K562 (cell line): ENCODE results near the gene ESRRB. TPM values are rescaled to one million over a fixed set of nuclear protein-coding genes. Genes with fewer than 3 reads are reported as not detected.

Experiments used
- ATAC-seq: fragments of 200-7000 bp; cut with Tn5 transposase; 3 replicates; pipeline ENCODE4 v1.9.1; 2020; ENCODE audit warnings: moderate library complexity
- BruUV-seq: library from RNA; stranded (reverse); fragments of 400-500 nt; replicated peaks from 2 replicates; lab custom pipeline; 2021; lab: Mats Ljungman, UMichigan
- CTCF ChIA-PET: fragments of 300-600 bp; formaldehyde crosslinking; extraction: SDS; loops from one replicate; lab custom pipeline; 2021; ENCODE audit warnings: low intra/inter-chr PET ratio; lab: Yijun Ruan, JAX
- POLR2A ChIA-PET: fragments of 300-600, 350-650 bp; sonication (Branson Sonifier 250); formaldehyde crosslinking; extraction: SDS; loops from one replicate; lab custom pipeline; 2021; ENCODE audit warnings: antibody characterized with exemption, inconsistent platforms; lab: Yijun Ruan, JAX
- DNase-seq, 4 experiments: peaks; one replicate each; pipeline versions ENCODE4 v3.0.0 to v3.0.0-alpha.2; 2011 to 2018; ENCODE audit warnings: low spot score in 3 of 4, mixed read lengths in 3 of 4; ENCODE audit errors: extremely low read depth in 1 of 4
- FAIRE-seq: peaks from 2 replicates; lab custom pipeline; 2011; peaks lifted over from hg19 to GRCh38; lab: Jason Lieb, UNC
- H2AFZ ChIP-seq: 2 replicates; pipeline ENCODE4 v1.6.0; 2011; ENCODE audit warnings: low read depth, low read length, control low read depth, inconsistent platforms
- H3K27ac ChIP-seq: fragments of 200-600 bp; 3 replicates; pipeline ENCODE4 v1.8.0; 2011; ENCODE audit warnings: low read depth, mild to moderate bottlenecking, control low read depth, inconsistent platforms, low read length, moderate library complexity, mixed read lengths; ENCODE audit errors: extremely low read depth
- H3K27me3 ChIP-seq, 2 experiments: fragments of 300-600 bp in 1 of 2; 2 replicates in 1 of 2; 3 replicates in 1 of 2; pipeline versions ENCODE4 v1.6.0 to v1.8.0; 2011; ENCODE audit warnings: inconsistent platforms in 2 of 2, low read length in 2 of 2, mild to moderate bottlenecking in 1 of 2, mixed read lengths in 1 of 2, moderate library complexity in 1 of 2; ENCODE audit not compliant: control insufficient read depth in 2 of 2, insufficient read depth in 2 of 2
- H3K36me3 ChIP-seq: fragments of 300-600 bp; 3 replicates; pipeline ENCODE4 v1.8.0; 2011; ENCODE audit warnings: mild to moderate bottlenecking, low read length, inconsistent platforms; ENCODE audit not compliant: control insufficient read depth, insufficient read depth
- H3K4me1 ChIP-seq, 2 experiments: fragments of 200-600 bp in 1 of 2; replicated peaks in 1 of 2; 2 replicates in 1 of 2; 3 replicates in 1 of 2; pipeline versions ENCODE4 v1.5.1 to v1.8.0; 2011; ENCODE audit warnings: inconsistent platforms in 2 of 2, low read length in 2 of 2, mild to moderate bottlenecking in 1 of 2, mixed read lengths in 1 of 2, moderate library complexity in 1 of 2; ENCODE audit not compliant: control insufficient read depth in 2 of 2, insufficient read depth in 2 of 2
- H3K4me2 ChIP-seq: 2 replicates; pipeline ENCODE4 v1.6.1; 2011; ENCODE audit warnings: low read length, control low read depth, inconsistent platforms, mixed read lengths; ENCODE audit not compliant: insufficient read depth
- H3K4me3 ChIP-seq: fragments of 200-600 bp; sonication (generic), shearing (Covaris generic); 2 replicates; pipeline ENCODE4 v1.5.1; 2016; ENCODE audit warnings: control low read depth, inconsistent platforms
- H3K79me2 ChIP-seq: fragments of 200-600 bp; 3 replicates; pipeline ENCODE4 v1.8.0; 2011; ENCODE audit warnings: low read length, inconsistent platforms; ENCODE audit not compliant: control insufficient read depth, insufficient read depth
- H3K9ac ChIP-seq, 2 experiments: 2 replicates each; pipeline versions ENCODE4 v1.6.0 to v1.6.1; 2011; ENCODE audit warnings: low read depth in 2 of 2, low read length in 2 of 2, control low read depth in 1 of 2, inconsistent platforms in 1 of 2, mild to moderate bottlenecking in 1 of 2, mixed read lengths in 1 of 2; ENCODE audit not compliant: insufficient read depth in 1 of 2
- H3K9me1 ChIP-seq: one replicate; pipeline ENCODE4 v1.6.0; 2011; ENCODE audit warnings: inconsistent platforms, mild to moderate bottlenecking, low read length, moderate library complexity; ENCODE audit not compliant: control insufficient read depth, insufficient read depth
- H3K9me3 ChIP-seq: replicated peaks from 2 replicates; pipeline ENCODE4 v1.5.1; 2011; ENCODE audit warnings: low read depth, low read length, inconsistent platforms; ENCODE audit not compliant: control insufficient read depth, insufficient read depth
- H4K20me1 ChIP-seq: replicated peaks from 2 replicates; pipeline ENCODE4 v1.6.1; 2011; ENCODE audit warnings: low read length, inconsistent platforms, mixed read lengths; ENCODE audit not compliant: control insufficient read depth, insufficient read depth
- BDP1 ChIP-seq: IDR thresholded peaks from 3 replicates; pipeline ENCODE4 v1.6.1; 2011; ENCODE audit not compliant: insufficient read length, insufficient read depth
- PHF20 ChIP-seq: fragments of 450-650 bp; IDR thresholded peaks from 2 replicates; pipeline ENCODE4 v1.6.1; 2018; ENCODE audit not compliant: partially characterized antibody
- SAFB2 ChIP-seq: fragments of 200-400 bp; formaldehyde crosslinking; IDR thresholded peaks from 2 replicates; pipeline ENCODE4 v1.6.1; 2018; ENCODE audit warnings: borderline replicate concordance, low read length, low read depth, moderate library complexity; ENCODE audit not compliant: severe bottlenecking
- ZNF165 ChIP-seq: fragments of 250-450 bp; sonication (Bioruptor Pico); IDR thresholded peaks from 2 replicates; pipeline ENCODE4 v1.4.0; 2020; ENCODE audit warnings: borderline replicate concordance
- ZNF644 ChIP-seq: fragments of 200-800 bp; sonication (Bioruptor generic); IDR thresholded peaks from 2 replicates; pipeline ENCODE4 v1.6.1; 2016; ENCODE audit warnings: low read depth, missing genetic modification characterization, missing compliant biosample characterization
- ZNF717 ChIP-seq: fragments of 250-450 bp; sonication (Bioruptor Pico); IDR thresholded peaks from 2 replicates; pipeline ENCODE4 v1.5.0; 2021
- WGBS: fragments of 100-300 bp; shearing (Covaris generic); methylation state at CpG from one replicate; pipeline ENCODE4 v1.1.6; 2016; ENCODE audit warnings: low coverage, mixed read lengths; ENCODE audit not compliant: insufficient coverage; ENCODE audit errors: missing lambda C conversion rate; 5-methylcytosine and 5-hydroxymethylcytosine counted together
- in situ Hi-C: fragments of 300-500 bp; cut with MboI; formaldehyde crosslinking; loops from 4 replicates; pipeline ENCODE4 v1.15.0; 2018; ENCODE audit warnings: inconsistent platforms, mixed read lengths
- intact Hi-C: fragments of 100-400 bp; cut with micrococcal nuclease; formaldehyde crosslinking; loops from 2 replicates; pipeline ENCODE4 v1.14.2; 2022
- polyA plus RNA-seq, 8 experiments: library from polyadenylated mRNA; depleted of rRNA in 4 of 8; stranded (reverse) in 5 of 8; unstranded in 3 of 8; fragments of >200 nt; fragmentation: Nextera tagmentation in 2 of 8; fragmentation: Illumina TruSeq in 1 of 8; extraction: Ambion mirVana in 2 of 8; extraction: Trizol in 1 of 8; gene quantifications; 2 replicates each; pipeline versions ENCODE4 v1.2.1 to v1.2.3, GENCODE V29; 2011 to 2014; ENCODE audit warnings: inconsistent platforms in 1 of 8, missing spikeins in 1 of 8
- total RNA-seq, 7 experiments: library from RNA; depleted of rRNA in 6 of 7; stranded (reverse); fragments of >200 nt in 6 of 7; fragmentation: Illumina TruSeq in 2 of 7; extraction: Trizol in 2 of 7; gene quantifications; 2 replicates each; pipeline versions ENCODE4 v1.2.1 to v1.2.3, GENCODE V29; 2011 to 2021; ENCODE audit warnings: low replicate concordance in 1 of 7
- TF ChIP-seq, protein P1 (sequence below): fragments of 450-650 bp; IDR thresholded peaks from 2 replicates; pipeline ENCODE4 v1.6.1; 2016; ENCODE audit warnings: low read depth
- TF ChIP-seq, protein P2 (sequence below): sonication (generic); formaldehyde crosslinking; IDR thresholded peaks from 2 replicates; pipeline ENCODE4 v1.8.0; 2023; ENCODE audit warnings: mild to moderate bottlenecking, missing genetic modification reagents
- TF ChIP-seq, protein P3 (sequence below): fragments of 250-450 bp; sonication (Bioruptor Pico); IDR thresholded peaks from 2 replicates; pipeline ENCODE4 v1.6.1; 2021; ENCODE audit warnings: mild to moderate bottlenecking
- TF ChIP-seq, protein P4 (sequence below): sonication (generic); formaldehyde crosslinking; IDR thresholded peaks from 2 replicates; pipeline ENCODE4 v1.9.0; 2022; ENCODE audit warnings: mild to moderate bottlenecking, missing genetic modification reagents

Gene ESRRB
- total and polyA plus RNA-seq, 9 of the 15 experiments (the other 6 are each of a cell fraction or from before 2014, with no cell fraction given): 3.2 to 24.7 (median 14.5) TPM

DNA sequence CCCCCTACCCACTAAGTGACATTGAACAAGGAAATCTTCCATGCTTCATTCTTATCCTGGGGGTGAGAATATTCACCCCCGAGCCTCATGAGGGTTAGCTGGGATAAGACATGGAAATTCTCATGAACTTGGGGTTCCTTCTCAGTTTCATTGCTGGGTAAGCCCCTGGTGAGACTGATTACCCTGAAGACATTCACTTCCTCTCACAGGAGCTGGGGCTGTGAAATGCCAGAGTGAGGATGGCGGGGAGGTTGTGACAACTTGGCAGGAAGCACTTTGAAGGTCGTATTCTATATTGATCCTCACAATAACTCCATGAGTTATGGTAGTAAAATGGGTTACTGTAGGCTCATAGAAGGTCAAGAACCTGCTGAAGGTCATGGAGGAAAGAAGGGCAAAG lies 43.5 kb downstream of the ESRRB start:
- Histone ChIP-seq H3K9ac (no peak overlapping the region), H3K36me3 (no peaks in the 10 kb centered on the region; the same call in 2 of the 3 replicates), H3K27ac (no peak overlapping the region), H2AFZ (no peak overlapping the region), H3K4me2 (no peak overlapping the region), H3K27me3 (no peaks in the 10 kb centered on the region), H3K4me3 (no peak overlapping the region), H3K9me3 (no peaks in the 10 kb centered on the region), H3K79me2 (no peaks in the 10 kb centered on the region), H4K20me1 (no peaks in the 10 kb centered on the region), H3K9me1 (no peaks in the 10 kb centered on the region), H3K4me1 (no peaks in the 10 kb centered on the region)
- POLR2A ChIA-PET: no interaction called here
- no peak for FAIRE-seq
- no TSS peak for BruUV-seq
- in situ Hi-C loops (no loop called here), intact Hi-C loops (no loop called here)
- ATAC-seq: no peak
- WGBS: 23% methylated on average over 2 of the region's 3 CpGs
- CTCF ChIA-PET: no interaction called here
- DNase-seq: no peak
- TF ChIP-seq ZNF644 (tag): no peak
- no peak for TF ChIP-seq BDP1
- TF ChIP-seq, protein P1, sequence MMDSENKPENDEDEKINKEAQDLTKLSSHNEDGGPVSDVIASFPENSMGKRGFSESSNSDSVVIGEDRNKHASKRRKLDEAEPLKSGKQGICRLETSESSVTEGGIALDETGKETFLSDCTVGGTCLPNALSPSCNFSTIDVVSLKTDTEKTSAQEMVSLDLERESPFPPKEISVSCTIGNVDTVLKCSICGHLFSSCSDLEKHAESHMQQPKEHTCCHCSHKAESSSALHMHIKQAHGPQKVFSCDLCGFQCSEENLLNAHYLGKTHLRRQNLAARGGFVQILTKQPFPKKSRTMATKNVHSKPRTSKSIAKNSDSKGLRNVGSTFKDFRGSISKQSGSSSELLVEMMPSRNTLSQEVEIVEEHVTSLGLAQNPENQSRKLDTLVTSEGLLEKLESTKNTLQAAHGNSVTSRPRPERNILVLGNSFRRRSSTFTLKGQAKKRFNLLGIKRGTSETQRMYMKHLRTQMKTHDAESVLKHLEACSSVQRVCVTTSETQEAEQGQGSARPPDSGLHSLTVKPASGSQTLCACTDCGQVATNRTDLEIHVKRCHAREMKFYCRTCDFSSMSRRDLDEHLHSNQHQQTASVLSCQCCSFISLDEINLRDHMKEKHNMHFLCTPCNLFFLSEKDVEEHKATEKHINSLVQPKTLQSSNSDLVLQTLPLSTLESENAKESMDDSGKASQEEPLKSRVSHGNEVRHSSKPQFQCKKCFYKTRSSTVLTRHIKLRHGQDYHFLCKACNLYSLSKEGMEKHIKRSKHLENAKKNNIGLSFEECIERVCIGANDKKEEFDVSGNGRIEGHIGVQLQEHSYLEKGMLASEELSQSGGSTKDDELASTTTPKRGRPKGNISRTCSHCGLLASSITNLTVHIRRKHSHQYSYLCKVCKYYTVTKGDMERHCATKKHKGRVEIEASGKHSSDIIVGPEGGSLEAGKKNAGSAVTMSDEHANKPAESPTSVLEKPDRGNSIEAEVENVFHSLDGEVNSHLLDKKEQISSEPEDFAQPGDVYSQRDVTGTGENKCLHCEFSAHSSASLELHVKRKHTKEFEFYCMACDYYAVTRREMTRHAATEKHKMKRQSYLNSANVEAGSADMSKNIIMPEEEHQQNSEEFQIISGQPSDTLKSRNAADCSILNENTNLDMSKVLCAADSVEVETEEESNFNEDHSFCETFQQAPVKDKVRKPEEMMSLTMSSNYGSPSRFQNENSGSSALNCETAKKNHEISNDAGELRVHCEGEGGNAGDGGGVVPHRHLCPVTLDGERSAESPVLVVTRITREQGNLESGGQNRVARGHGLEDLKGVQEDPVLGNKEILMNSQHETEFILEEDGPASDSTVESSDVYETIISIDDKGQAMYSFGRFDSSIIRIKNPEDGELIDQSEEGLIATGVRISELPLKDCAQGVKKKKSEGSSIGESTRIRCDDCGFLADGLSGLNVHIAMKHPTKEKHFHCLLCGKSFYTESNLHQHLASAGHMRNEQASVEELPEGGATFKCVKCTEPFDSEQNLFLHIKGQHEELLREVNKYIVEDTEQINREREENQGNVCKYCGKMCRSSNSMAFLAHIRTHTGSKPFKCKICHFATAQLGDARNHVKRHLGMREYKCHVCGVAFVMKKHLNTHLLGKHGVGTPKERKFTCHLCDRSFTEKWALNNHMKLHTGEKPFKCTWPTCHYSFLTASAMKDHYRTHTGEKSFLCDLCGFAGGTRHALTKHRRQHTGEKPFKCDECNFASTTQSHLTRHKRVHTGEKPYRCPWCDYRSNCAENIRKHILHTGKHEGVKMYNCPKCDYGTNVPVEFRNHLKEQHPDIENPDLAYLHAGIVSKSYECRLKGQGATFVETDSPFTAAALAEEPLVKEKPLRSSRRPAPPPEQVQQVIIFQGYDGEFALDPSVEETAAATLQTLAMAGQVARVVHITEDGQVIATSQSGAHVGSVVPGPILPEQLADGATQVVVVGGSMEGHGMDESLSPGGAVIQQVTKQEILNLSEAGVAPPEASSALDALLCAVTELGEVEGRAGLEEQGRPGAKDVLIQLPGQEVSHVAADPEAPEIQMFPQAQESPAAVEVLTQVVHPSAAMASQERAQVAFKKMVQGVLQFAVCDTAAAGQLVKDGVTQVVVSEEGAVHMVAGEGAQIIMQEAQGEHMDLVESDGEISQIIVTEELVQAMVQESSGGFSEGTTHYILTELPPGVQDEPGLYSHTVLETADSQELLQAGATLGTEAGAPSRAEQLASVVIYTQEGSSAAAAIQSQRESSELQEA: no peak
- no peak for TF ChIP-seq ZNF165 (CRISPR knock-in tag)
- TF ChIP-seq, protein P2, sequence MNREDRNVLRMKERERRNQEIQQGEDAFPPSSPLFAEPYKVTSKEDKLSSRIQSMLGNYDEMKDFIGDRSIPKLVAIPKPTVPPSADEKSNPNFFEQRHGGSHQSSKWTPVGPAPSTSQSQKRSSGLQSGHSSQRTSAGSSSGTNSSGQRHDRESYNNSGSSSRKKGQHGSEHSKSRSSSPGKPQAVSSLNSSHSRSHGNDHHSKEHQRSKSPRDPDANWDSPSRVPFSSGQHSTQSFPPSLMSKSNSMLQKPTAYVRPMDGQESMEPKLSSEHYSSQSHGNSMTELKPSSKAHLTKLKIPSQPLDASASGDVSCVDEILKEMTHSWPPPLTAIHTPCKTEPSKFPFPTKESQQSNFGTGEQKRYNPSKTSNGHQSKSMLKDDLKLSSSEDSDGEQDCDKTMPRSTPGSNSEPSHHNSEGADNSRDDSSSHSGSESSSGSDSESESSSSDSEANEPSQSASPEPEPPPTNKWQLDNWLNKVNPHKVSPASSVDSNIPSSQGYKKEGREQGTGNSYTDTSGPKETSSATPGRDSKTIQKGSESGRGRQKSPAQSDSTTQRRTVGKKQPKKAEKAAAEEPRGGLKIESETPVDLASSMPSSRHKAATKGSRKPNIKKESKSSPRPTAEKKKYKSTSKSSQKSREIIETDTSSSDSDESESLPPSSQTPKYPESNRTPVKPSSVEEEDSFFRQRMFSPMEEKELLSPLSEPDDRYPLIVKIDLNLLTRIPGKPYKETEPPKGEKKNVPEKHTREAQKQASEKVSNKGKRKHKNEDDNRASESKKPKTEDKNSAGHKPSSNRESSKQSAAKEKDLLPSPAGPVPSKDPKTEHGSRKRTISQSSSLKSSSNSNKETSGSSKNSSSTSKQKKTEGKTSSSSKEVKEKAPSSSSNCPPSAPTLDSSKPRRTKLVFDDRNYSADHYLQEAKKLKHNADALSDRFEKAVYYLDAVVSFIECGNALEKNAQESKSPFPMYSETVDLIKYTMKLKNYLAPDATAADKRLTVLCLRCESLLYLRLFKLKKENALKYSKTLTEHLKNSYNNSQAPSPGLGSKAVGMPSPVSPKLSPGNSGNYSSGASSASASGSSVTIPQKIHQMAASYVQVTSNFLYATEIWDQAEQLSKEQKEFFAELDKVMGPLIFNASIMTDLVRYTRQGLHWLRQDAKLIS (CRISPR knock-in tag): no peak
- no peak for TF ChIP-seq ZNF717 (CRISPR knock-in tag)
- TF ChIP-seq SAFB2: no peak
- TF ChIP-seq, protein P3, sequence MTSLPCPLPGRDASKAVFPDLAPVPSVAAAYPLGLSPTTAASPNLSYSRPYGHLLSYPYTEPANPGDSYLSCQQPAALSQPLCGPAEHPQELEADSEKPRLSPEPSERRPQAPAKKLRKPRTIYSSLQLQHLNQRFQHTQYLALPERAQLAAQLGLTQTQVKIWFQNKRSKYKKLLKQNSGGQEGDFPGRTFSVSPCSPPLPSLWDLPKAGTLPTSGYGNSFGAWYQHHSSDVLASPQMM (CRISPR knock-in tag): no peak
- TF ChIP-seq, protein P4, sequence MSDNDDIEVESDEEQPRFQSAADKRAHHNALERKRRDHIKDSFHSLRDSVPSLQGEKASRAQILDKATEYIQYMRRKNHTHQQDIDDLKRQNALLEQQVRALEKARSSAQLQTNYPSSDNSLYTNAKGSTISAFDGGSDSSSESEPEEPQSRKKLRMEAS (CRISPR knock-in tag): no peak
- TF ChIP-seq PHF20: no peak
